ENCODE results near the gene THEMIS. TPM values are rescaled to one million over a fixed set of nuclear protein-coding genes. Genes with fewer than 3 reads are reported as not detected.

The THEMIS gene
- total and polyA plus RNA-seq, 10 of the 15 experiments (the other 5 are each of a cell fraction or from before 2014, with no cell fraction given), result 0.06 to 1.5 (median 0.08) TPM; not detected in 6

GRCh38 chr6:127843582-127843981 is 57.3 kb downstream of the THEMIS start:
- ChIA-PET POLR2A (no interaction called here), SMC1A (ENCODE audit: uncharacterized antibody, unreplicated experiment) (no interaction called here), RAD21 (ENCODE audit: unreplicated experiment) (no interaction called here), CTCF (no interaction called here)
- H3K9me3 ChIP-seq (replicated peaks; ENCODE audit: control insufficient read depth, insufficient read depth, low read length), result no peaks in the 10 kb centered on the region
- H3K36me3 ChIP-seq (ENCODE audit: control insufficient read depth in 2 of 2, insufficient read depth in 2 of 2, low read length in 1 of 2), result no peaks in the 10 kb centered on the region
- in situ Hi-C loops (cut with MboI), result no loop called here
- no peak overlapping the region for H3K9ac ChIP-seq (ENCODE audit: control insufficient read depth, insufficient read depth, low read length)
- ATAC-seq (no peak), FAIRE-seq (no peak), DNase-seq (ENCODE audit: low read depth, low spot score) (no peak)
- BruUV-seq (replicated peaks), result no TSS peak
- H3K27ac ChIP-seq (ENCODE audit: control insufficient read depth, insufficient read depth), result no peak overlapping the region
- no peak for TF ChIP-seq WRNIP1 (IDR thresholded peaks at IDR 0.05; ENCODE audit: borderline replicate concordance, low read depth, low read length)
- no peak for TF ChIP-seq CHD1 (IDR thresholded peaks at IDR 0.05; ENCODE audit: low read depth, low read length)
- TF ChIP-seq BCL3 (IDR thresholded peaks at IDR 0.05; ENCODE audit: borderline replicate concordance, insufficient read depth, low read depth, low read length, poor library complexity, severe bottlenecking), result no peak
- TF ChIP-seq NFXL1 (IDR thresholded peaks at IDR 0.05; ENCODE audit: borderline replicate concordance), result no peak
- no peaks in the 10 kb centered on the region for H3K79me2 ChIP-seq (ENCODE audit: control insufficient read depth, insufficient read depth, low read length)
- H3K4me2 ChIP-seq (ENCODE audit: control insufficient read depth, insufficient read depth), result no peak overlapping the region
- no peaks in the 10 kb centered on the region for H4K20me1 ChIP-seq (ENCODE audit: control insufficient read depth, insufficient read depth)
- intact Hi-C loops (cut with micrococcal nuclease; ENCODE audit: unreplicated experiment), result no loop called here
- H3K4me1 ChIP-seq (ENCODE audit: control insufficient read depth, insufficient read depth, low read length), result no peaks in the 10 kb centered on the region
- 20% methylated on average over 1 of the region's 1 CpG for WGBS (ENCODE audit: insufficient coverage, insufficient replicate concordance, low lambda C conversion rate, missing lambda C conversion rate)
- no peak overlapping the region for H3K4me3 ChIP-seq
- H3K27me3 ChIP-seq (replicated peaks in 1 of 2; ENCODE audit: control insufficient read depth in 2 of 2, insufficient read depth in 2 of 2, low read length in 1 of 2), result no peaks in the 10 kb centered on the region
- no peak overlapping the region for H2AFZ ChIP-seq (ENCODE audit: control insufficient read depth, low read depth, low read length)

GRCh38 chr6:127842562-127842961 is 58.3 kb downstream of the THEMIS start:
- Histone ChIP-seq H3K4me2 (ENCODE audit: control insufficient read depth, insufficient read depth) (no peak overlapping the region), H4K20me1 (ENCODE audit: control insufficient read depth, insufficient read depth) (no peaks in the 10 kb centered on the region), H2AFZ (ENCODE audit: control insufficient read depth, low read depth, low read length) (no peak overlapping the region), H3K36me3 (ENCODE audit: control insufficient read depth in 2 of 2, insufficient read depth in 2 of 2, low read length in 1 of 2) (no peaks in the 10 kb centered on the region), H3K79me2 (ENCODE audit: control insufficient read depth, insufficient read depth, low read length) (no peaks in the 10 kb centered on the region), H3K9ac (ENCODE audit: control insufficient read depth, insufficient read depth, low read length) (no peak overlapping the region), H3K27me3 (replicated peaks in 1 of 2; ENCODE audit: control insufficient read depth in 2 of 2, insufficient read depth in 2 of 2, low read length in 1 of 2) (no peaks in the 10 kb centered on the region), H3K9me3 (replicated peaks; ENCODE audit: control insufficient read depth, insufficient read depth, low read length) (no peaks in the 10 kb centered on the region), H3K27ac (ENCODE audit: control insufficient read depth, insufficient read depth) (no peak overlapping the region), H3K4me1 (ENCODE audit: control insufficient read depth, insufficient read depth, low read length) (no peaks in the 10 kb centered on the region), H3K4me3 (no peak overlapping the region)
- DNase-seq (ENCODE audit: low read depth, low spot score) (no peak), ATAC-seq (no peak), FAIRE-seq (no peak)
- POLR2A ChIA-PET, result no interaction called here
- intact Hi-C loops (cut with micrococcal nuclease; ENCODE audit: unreplicated experiment) (no loop called here), in situ Hi-C loops (cut with MboI) (no loop called here)
- RAD21 ChIA-PET (ENCODE audit: unreplicated experiment), result no interaction called here
- 24% methylated on average over 4 of the region's 4 CpGs for WGBS (ENCODE audit: insufficient coverage, insufficient replicate concordance, low lambda C conversion rate, missing lambda C conversion rate)
- TF ChIP-seq BCLAF1 (IDR thresholded peaks at IDR 0.05) (no peak), ATF2 (IDR thresholded peaks at IDR 0.05; ENCODE audit: low read length) (no peak), TBL1XR1 (IDR thresholded peaks at IDR 0.05; ENCODE audit: low read depth, low read length) (no peak), YBX1 (IDR thresholded peaks at IDR 0.05) (no peak)
- SMC1A ChIA-PET (ENCODE audit: uncharacterized antibody, unreplicated experiment), result no interaction called here
- CTCF ChIA-PET, result interaction anchor here (2.1 kb wide), 1 partner anchor 13 kb away, joined by 9 read pairs; no protein-coding TSS in a partner anchor
- no TSS peak for BruUV-seq (replicated peaks)

Measured in GM12878 (cell line).